ENCODE data around the gene SOBP.
"Not testable (repeated sequence)": the region's sequence is repeated elsewhere in the genome, so short reads cannot be mapped to it uniquely, and the experiment has no call there.

SOBP gene, protein sequence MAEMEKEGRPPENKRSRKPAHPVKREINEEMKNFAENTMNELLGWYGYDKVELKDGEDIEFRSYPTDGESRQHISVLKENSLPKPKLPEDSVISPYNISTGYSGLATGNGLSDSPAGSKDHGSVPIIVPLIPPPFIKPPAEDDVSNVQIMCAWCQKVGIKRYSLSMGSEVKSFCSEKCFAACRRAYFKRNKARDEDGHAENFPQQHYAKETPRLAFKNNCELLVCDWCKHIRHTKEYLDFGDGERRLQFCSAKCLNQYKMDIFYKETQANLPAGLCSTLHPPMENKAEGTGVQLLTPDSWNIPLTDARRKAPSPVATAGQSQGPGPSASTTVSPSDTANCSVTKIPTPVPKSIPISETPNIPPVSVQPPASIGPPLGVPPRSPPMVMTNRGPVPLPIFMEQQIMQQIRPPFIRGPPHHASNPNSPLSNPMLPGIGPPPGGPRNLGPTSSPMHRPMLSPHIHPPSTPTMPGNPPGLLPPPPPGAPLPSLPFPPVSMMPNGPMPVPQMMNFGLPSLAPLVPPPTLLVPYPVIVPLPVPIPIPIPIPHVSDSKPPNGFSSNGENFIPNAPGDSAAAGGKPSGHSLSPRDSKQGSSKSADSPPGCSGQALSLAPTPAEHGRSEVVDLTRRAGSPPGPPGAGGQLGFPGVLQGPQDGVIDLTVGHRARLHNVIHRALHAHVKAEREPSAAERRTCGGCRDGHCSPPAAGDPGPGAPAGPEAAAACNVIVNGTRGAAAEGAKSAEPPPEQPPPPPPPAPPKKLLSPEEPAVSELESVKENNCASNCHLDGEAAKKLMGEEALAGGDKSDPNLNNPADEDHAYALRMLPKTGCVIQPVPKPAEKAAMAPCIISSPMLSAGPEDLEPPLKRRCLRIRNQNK

DNA sequence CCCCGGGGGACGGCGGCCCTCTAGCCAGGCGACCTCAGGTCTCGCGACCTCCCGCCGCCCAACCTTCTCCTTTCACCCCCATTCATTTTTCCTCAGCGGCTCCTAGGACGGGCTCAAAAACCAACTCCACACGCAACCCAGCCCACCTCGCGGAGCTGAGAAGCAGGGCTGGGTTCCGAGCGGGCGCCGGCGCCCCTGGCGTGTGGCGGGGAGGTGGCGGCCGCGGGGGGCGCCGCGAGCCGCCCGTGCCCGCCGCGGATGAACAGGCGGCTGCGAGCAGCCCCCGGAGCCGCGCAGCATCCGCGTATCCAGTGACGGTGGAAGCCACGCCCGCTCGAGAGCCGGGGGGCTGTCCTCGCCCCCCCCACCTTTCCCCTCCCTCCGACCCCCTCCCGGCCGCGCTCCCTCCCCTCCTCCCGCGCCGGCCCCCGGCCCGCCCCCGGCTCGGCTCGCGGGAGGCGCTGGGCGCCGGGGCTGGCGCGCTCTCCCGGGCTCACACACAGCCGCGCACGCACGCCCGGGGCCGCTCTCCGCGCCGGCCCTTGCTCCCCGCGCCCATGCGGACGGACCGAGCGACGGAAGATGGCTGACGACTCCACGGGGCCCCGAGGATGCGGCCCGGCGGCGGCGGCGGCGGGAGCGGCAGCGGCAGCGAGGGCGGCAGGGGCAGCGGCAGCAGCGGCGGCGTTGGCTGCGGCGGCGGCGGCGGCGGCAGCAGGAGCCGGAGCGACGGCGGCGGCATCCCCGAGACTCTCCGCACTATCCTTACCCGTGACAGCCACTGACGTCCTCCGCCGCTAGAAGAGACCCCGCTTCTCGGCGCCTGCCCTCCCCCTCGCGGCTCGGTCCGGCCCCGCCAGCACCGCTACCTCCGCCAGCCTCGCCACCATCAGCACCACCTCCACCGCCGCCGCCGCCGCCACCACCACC is at the start of gene SOBP:
SOBP (plus strand) TSS at position 482 of the 930 bp plus-strand sequence. CDS start 500 bp downstream, outside the sequence.
- DNase-seq: no peak

DNA sequence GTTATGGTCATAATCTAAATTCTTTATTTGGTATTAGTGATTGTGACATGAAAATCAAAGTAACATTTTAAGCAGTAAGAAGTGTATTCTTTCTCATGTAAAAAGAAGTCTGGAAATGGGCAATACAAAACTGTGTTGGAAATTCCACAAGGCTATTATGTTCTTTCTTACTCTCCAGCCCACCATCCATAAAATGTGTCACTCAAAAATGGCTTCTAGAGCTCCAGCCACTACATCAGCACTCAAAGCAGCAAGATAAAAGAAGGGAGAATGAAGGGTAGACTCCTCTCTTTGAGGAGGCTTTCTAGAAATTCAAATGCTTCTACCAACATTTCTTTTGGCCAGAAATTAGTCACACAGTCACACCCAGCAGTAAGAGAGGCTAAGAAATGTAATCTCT is 49.0 kb upstream of the SOBP start:
- DNase-seq: no peak

DNA sequence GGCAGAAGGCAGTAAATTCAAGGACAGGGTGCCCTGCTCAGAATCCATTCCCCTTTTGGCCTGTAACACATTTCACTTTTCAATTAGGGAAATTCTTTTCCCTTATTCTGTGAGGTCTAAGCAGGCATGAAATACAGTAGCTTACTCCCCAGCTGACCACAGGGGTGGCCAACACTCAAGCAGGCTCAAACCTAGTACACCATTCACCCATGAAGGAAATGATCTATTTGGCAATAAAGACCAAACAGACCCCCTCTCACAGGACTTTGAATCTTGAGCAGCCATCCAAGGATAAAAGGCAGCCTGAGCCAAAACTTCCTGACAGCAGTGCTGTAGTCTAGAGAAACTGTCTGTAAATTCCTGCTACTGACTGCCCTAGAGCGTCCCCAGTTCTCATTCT is 48.2 kb upstream of the SOBP start:
- no peak for DNase-seq

DNA sequence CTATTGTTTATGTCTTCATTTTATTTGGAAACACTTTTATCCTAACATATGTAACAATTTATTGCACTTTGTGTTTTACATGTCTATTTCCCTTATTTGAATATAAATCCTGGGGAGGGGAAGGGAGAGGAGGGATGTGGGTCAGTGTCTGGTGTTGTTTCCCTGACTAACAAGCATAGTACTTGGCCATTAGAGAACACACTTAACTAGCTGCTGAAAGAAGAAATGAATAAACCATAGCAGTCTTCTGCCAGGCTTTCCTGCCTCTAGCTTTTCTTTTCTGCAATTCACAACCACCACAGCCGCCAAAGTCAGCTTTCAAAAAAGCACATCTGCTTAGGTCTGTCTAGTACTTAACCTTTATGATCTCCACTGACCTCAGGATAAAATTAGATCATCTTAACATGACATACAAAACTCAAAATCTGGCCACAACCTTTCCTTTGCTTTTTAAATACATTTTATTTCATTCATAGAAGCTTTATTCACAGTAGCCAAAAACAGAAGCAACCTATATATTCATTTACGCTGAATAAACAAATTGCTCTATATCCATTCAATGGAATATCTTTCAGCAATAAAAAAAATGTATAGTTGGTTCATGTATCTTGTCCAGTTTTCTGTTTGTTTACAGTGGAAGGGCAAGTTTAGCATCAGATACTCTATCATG is 46.8 kb upstream of the SOBP start:
- no peak for DNase-seq

DNA sequence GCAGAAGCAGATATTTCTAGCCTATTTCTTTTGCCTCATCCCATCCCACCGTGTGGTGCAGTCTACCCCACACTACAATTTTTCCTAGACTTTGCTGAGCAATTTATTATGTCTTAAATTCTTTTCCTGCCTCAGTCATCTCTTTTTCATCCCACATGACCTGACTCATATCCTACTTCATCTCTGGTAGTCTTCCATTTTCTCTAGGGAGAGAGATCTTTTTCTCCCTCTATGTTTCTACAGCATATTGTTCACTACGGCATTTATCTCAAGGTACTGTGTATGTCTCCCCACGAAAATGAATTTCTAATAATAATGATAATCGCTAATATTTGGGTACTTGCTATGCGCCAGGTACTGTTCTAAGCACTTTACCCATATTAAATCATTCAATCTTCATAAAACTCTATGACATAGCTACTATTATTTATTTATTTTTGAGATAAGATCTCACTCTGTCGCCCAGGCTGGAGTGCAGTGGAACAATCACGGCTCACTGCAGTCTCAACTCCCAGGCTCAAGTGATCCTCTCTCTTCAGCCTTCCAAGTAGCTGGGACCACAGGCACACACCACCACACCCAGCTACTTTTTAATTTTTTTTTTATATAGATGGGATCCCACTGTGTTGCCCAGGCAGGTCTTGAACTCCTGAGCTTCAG is 46.2 kb upstream of the SOBP start:
- DNase-seq: no peak

DNA sequence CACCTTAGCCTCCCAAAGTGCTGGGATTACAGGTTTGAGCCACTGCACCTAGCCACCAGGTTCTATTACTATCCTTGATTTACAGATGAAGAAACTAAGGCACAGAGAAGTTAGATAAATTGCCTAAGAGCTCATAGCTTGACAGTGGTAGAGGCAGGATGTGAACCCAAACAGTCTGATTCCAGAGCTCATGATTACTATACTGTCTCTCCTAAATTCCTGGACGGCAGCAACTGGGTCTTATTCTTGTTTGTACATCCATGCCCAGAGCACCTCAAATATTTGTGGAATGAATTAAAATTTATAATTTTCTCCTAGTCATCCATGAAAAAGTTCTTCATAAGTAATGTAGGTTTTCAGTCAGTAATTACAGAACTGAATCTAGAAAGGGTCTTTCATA is 45.6 kb upstream of the SOBP start:
- no peak for DNase-seq

DNA sequence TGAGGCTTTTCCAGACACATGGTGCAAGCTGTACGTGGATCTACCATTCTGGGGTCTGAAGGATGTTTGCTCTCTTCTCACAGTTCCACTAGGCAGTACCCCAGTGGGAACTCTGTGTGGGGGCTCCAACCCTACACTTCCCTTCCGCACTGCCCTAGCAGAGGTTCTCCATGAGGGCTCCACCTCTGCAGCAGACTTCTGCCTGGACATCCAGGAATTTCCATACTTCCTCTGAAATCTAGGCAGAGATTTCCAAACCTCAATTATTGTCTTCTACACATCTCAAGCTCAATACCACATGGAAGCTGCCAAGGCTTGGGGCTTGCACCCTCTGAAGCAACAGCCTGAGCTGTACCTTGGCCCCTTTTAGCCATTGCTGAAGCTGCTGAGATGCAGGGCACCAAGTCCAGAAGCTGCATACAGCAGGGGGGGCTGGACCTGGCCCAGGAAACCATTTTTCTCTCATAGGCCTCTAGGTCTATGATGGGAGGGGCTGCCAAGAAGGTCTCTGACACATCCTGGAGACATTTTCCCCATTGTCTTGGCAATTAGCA is 42.2 kb upstream of the SOBP start:
- no peak for DNase-seq

DNA sequence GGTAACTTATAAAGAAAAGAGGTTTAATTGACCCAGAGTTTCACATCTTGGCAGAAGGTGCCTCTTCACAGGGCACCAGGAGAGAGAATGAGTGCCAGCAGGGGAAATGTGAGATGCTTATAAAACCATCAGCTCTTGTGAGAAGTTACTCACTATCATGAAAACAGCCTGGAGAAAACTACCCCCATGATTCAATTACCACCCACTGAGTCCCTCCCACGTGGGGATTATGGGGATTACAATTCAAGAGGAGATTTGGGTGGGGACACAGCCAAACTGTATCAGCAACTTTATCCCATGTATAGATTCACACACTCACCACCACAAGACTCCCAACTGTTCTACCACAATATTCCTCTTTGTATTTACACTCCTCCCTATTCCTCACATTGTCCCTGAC is 41.1 kb upstream of the SOBP start:
- DNase-seq: no peak

DNA sequence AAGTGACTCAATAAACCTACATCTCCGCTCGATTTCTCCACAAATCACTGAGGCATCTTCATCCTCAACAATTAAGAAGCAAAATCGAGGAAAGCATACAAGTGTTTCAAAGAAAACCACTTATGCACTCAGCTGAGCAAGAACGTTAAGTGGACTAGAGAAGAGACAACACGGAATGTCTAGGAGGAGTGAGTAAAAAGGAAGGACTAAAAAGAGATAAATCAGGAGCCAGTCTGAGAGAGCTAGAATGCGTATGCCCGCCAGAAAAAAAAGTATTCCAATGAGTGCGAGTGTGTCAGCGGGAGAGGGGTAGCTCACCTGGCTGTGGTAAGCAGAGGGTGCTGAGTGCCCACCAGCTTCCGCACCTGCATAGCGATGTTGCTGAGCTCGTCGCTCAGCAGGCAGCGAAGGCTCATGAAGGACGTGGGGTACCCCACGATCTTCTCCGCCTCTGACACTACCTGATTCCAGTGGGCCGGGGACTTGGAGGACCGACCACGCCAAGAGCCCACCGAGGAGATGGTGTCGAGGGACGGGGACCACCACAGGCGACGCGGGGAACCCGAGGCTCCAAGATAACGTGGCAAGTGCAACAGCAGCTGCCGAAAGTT is 31.1 kb upstream of the SOBP start:
- DNase-seq: no peak

DNA sequence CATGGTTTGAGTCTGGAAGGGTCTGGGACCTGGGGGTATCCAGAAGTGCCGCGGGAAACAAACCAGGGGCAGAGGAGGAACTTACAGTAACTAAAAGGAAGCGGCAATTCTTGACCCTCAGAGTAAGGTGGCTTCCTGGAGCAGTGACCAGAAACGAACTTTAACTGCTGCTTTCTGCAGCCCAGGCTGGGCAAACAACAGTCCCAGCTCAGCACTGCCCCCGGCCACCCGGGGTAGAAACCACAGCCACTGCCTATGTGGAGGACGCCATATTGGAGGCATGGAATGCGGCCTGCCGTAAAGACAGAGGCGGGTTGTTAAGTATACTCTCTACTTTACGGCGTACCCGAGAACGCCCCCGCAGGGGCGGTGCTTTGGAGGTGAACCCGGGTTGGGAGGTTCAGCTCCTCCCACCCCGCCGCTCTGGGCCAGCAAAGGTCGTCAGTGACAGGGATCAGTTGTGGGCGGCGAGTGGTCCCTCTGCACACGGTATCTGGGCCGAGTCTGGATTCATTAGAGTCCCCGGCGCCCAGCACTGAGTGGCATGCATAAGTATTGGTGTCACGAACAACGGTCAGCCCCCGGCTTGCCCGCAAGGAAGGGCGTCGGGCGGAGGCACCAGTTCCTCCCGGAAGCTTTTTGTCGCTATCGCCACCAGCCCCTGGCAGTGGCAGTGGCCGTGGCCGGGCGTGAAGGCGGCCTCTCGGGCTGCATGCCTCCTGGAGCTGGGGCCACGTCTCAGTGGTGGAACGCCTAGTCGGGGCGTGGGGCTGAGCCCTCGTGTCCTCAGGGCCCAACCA is 30.4 kb upstream of the SOBP start, which contains the start of gene PDSS2:
PDSS2 (minus strand) TSS at position 282 of the 800 bp plus-strand sequence; CDS start at position 3, 279 bp downstream.
- peak; percentile 74 for DNase-seq

DNA sequence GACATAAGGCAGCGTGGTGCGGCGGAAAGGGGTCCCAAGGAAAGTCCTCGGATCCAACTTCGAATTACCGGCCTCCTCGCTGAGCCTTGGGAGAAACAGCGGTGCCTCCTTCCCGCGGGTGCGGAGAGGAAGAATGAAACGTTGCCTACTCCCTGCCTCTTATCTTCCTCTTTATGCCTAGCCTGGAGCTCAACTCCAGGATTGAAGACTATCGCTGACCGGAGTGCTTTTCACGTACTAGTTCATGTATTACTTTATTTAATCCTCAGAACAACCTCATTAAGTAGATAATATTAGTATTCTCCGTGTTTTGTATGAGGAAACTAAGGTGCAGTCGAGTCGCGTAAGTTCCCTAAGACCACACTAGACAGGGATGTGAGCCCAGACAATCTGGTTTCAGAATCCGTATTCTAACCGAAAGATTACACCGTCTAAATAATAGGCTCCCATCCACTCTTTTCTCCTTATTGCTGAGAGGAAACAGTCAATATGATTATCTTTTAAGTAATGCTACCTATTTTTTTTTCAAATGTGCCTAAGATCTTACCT is 29.8 kb upstream of the SOBP start:
- DNase-seq: no peak

DNA sequence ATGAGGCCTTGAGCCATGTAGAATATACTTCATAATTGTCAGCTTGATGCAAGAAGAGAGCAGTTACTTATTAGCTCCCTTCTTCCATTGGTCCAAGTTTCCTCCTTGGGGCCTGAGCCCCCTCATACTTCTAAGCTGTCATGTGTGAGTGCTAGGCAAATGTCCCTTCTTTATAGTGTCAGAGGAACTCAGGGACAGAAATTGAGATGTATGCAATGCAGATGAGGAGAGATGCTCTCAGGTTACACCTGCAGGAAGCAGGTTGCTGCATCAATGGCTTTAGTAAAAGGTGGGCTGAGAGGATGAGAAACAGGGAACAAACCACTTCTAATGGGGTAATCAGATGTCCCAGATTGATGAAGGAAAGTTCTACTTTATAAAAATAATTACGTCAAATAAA is 23.9 kb upstream of the SOBP start:
- no peak for DNase-seq

DNA sequence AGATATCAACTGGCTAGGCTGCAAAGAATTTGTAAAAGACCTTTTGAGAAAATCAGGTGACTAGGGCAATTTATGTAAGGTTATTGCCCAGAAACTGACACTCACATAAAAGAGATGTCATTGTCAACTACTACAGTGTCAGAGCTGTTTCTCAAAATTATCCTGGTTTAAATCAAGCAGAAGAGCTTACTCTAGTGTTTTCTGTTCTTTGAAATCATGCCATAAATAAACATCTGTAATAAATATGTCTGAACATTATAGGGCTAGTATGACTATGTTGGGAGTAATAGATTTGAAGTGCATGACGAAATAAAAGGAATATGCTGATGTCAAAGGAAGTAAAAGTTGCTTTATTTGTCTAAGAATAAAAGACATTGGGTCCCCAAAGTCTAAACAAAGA is 19.6 kb upstream of the SOBP start:
- DNase-seq: no peak

DNA sequence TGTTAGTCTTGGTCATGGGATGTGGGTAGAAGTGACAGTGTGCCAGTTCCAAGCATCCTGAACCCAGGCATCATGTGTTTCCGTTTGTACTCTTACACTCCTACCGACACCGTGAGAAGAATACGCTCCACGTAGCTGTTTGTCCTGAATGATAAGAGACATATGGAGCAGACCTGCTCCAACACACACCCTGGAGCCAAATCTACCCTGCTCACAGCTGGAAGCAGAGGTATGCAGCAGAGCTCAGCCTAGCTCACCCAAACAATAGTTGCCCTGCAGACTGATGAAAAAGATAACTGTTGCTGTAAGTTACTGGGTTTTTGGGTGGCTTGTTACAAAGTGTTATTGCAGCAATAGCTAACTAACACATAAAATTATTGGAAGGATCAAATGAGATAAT is 16.3 kb upstream of the SOBP start:
- DNase-seq: no peak

DNA sequence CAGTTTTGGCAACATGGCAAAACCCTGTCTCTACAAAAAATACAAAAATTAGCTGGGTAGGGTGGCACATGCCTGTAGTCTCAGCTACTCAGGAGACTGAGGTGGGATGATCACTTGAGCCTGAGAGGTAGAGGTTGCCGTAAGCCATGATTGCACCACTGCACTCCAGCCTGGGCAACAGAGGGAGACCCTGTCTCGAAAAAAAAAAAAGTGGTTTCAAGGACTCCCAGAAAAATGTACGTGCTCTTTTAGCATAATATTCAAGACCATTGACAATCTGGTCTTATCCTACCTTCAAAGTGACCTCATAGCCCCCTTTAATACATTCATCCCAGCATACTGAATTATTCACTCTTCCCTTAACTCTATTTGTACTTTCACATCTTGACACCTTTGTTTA is 14.6 kb upstream of the SOBP start:
- DNase-seq: not testable (repeated sequence)

DNA sequence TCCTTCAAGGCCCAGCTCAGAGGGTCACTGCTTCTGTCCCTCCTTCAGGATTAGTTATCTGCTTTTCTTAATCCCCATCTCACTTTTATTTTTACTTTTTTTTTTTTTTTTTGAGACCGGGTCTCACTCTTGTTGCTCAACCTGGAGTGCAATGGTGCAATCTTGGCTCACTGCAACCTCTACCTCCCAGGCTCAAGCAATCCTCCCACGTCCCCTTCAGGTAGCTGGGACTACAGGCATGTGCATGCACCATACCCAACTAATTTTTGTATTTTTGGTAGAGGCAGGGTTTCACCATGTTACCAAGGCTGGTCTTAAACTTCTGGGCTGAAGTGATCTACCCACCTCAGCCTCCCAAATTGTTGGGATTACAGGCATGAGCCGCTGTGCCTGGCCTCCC is 14.1 kb upstream of the SOBP start:
- DNase-seq: not testable (repeated sequence)

DNA sequence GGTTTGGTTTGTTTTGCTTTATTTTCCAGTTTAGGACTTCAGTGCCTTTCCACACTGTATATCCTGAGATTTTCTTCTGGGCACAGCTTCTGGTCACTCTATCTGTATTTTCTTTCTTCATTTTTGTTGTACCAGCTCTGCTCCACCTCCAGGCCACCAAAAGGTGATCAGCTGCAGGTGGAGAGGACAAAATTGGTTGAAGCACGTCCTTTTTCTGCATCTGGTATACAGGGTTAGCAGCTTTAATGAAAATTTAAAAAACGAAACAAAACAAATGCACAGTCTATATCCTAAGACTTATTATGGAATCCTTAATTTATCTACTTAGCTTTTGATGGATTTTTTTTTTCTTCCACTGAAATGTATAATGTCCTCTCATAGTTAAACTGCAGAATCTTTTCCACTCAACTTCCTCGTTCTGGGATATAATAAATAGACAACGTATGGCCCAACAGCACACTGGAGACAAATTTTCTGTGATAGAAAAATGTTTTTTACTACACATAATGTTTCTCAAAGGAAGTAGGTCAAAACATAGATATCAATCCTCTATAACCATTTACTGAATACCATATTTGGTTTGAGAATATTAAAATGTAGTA is 10.7 kb upstream of the SOBP start:
- no peak for DNase-seq

DNA sequence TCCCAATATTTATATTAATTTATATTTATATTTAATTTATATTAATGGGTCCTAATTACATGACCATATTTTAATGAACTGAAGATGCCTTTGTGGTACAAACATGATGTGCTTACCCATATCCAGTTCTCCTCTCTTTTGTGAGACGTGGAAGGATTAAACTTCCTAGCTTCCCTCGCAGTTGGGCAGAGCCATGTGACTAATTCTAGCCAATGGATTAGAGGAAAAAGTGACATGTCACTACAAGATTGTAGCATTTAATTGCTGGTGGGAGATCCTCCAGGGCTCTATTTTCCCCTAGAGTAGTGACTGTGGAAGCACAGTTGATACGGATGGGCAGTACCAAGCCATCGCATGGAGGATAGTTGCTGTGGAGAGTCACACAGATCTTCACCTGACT is 4.8 kb upstream of the SOBP start:
- no peak for DNase-seq

DNA sequence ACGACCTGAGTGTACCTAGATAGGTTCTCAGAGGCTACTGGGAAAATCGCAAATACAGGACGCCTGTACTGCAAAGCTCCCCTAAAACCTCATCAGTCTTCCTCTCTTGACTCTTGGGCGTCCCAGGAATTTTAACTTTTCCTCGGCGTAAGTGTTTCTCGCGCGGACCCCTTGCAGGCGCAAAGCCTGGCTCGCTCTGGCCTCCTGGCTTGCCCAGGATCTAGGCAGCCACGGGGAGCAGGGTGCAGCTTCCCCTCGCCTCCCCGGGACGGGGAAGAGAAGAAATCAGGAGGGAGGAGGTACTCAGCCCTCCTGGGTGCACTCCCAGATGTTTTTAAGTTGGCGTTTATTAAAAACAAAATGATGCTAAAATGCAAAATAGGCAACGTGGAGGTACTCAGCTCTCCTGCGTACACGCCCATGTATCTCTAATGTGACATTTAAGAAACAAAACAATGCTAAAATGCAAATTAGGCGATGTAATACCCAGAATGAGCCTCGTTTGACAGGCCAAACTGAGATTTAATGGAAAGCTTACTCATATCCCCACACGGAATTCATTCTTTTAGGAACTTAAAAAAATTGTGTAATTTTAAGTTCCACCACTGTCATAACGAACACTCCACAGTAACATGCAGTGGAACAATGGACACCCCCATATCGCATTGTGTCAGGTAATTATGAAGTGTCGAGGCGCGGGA is 1.6 kb upstream of the SOBP start:
- no peak for DNase-seq

All from NCI-H2081 treated with DMSO at 0.1 percent for 48 hours (cell line).